ENCODE measurements around the gene ASAH2. TPM values are rescaled to one million over a fixed set of nuclear protein-coding genes. Genes with fewer than 3 reads are reported as not detected.

Gene ASAH2
- total RNA-seq, 1 donor from 2014 or later, result 0.29 TPM

GRCh38 chr10:50224330-50224952, 26.9 kb downstream of the ASAH2 start:
- H3K36me3 ChIP-seq (ENCODE audit: control insufficient read depth, insufficient read depth, low read length), result no peaks in the 10 kb centered on the region
- peak; percentile 61 for TF ChIP-seq CTCF (IDR thresholded peaks at IDR 0.05; ENCODE audit: insufficient read depth, low read length, poor library complexity, severe bottlenecking)
- no peak overlapping the region for H3K4me3 ChIP-seq (ENCODE audit: low read depth, low read length)
- peak; percentile 23 for DNase-seq (ENCODE audit: low read depth)
- peaks cover 2% of the 10 kb centered on the region for H3K27me3 ChIP-seq (ENCODE audit: control insufficient read depth, insufficient read depth, low read length)

GRCh38 chr10:50222199-50222598, 29.1 kb downstream of the ASAH2 start:
- DNase-seq (ENCODE audit: low read depth), result no peak
- no peak overlapping the region for H3K4me3 ChIP-seq (ENCODE audit: low read depth, low read length)
- no peaks in the 10 kb centered on the region for H3K27me3 ChIP-seq (ENCODE audit: control insufficient read depth, insufficient read depth, low read length)

GRCh38 chr10:50221470-50221869, 29.8 kb downstream of the ASAH2 start:
- Histone ChIP-seq H3K27me3 (ENCODE audit: control insufficient read depth, insufficient read depth, low read length) (no peaks in the 10 kb centered on the region), H3K36me3 (ENCODE audit: control insufficient read depth, insufficient read depth, low read length) (no peaks in the 10 kb centered on the region), H3K4me3 (ENCODE audit: low read depth, low read length) (no peak overlapping the region)
- no peak for DNase-seq (ENCODE audit: low read depth)
- TF ChIP-seq CTCF (IDR thresholded peaks at IDR 0.05; ENCODE audit: insufficient read depth, low read length, poor library complexity, severe bottlenecking), result no peak

More at GRCh38 chr10:50222199-50222598, 29.1 kb downstream of the ASAH2 start:
- no peaks in the 10 kb centered on the region for H3K36me3 ChIP-seq (ENCODE audit: control insufficient read depth, insufficient read depth, low read length)
- TF ChIP-seq CTCF (IDR thresholded peaks at IDR 0.05; ENCODE audit: insufficient read depth, low read length, poor library complexity, severe bottlenecking), result no peak

- no peak for TF ChIP-seq CTCF (IDR thresholded peaks at IDR 0.05; ENCODE audit: insufficient read depth, low read length, poor library complexity, severe bottlenecking)
- Histone ChIP-seq H3K27me3 (ENCODE audit: control insufficient read depth, insufficient read depth, low read length) (no peaks in the 10 kb centered on the region), H3K36me3 (ENCODE audit: control insufficient read depth, insufficient read depth, low read length) (no peaks in the 10 kb centered on the region), H3K4me3 (ENCODE audit: low read depth, low read length) (no peak overlapping the region)
- no peak for DNase-seq (ENCODE audit: low read depth)
Measured at GRCh38 chr10:50219646-50220045, 31.7 kb downstream of the ASAH2 start.

GRCh38 chr10:50219200-50219599, 32.1 kb downstream of the ASAH2 start:
- Histone ChIP-seq H3K4me3 (ENCODE audit: low read depth, low read length) (no peak overlapping the region), H3K36me3 (ENCODE audit: control insufficient read depth, insufficient read depth, low read length) (no peaks in the 10 kb centered on the region), H3K27me3 (ENCODE audit: control insufficient read depth, insufficient read depth, low read length) (no peaks in the 10 kb centered on the region)
- no peak for DNase-seq (ENCODE audit: low read depth)
- no peak for TF ChIP-seq CTCF (IDR thresholded peaks at IDR 0.05; ENCODE audit: insufficient read depth, low read length, poor library complexity, severe bottlenecking)

GRCh38 chr10:50216894-50217293, 34.4 kb downstream of the ASAH2 start:
- TF ChIP-seq CTCF (IDR thresholded peaks at IDR 0.05; ENCODE audit: insufficient read depth, low read length, poor library complexity, severe bottlenecking), result no peak

More at GRCh38 chr10:50216894-50217293, 34.4 kb downstream of the ASAH2 start:
- H3K27me3 ChIP-seq (ENCODE audit: control insufficient read depth, insufficient read depth, low read length), result no peaks in the 10 kb centered on the region
- H3K36me3 ChIP-seq (ENCODE audit: control insufficient read depth, insufficient read depth, low read length), result no peaks in the 10 kb centered on the region
- DNase-seq (ENCODE audit: low read depth), result no peak
- no peak overlapping the region for H3K4me3 ChIP-seq (ENCODE audit: low read depth, low read length)

All from kidney epithelial cell (primary cell).